GM18502 (cell line): Measurements from ENCODE around the gene SPPL3.

Experiments used
- ATAC-seq: cut with Tn5 transposase; IDR thresholded peaks from one replicate; pipeline ENCODE4 v1.9.1; 2021; ENCODE audit warnings: mild to moderate bottlenecking; ENCODE audit not compliant: unreplicated experiment, poor library complexity

SPPL3 gene

DNA sequence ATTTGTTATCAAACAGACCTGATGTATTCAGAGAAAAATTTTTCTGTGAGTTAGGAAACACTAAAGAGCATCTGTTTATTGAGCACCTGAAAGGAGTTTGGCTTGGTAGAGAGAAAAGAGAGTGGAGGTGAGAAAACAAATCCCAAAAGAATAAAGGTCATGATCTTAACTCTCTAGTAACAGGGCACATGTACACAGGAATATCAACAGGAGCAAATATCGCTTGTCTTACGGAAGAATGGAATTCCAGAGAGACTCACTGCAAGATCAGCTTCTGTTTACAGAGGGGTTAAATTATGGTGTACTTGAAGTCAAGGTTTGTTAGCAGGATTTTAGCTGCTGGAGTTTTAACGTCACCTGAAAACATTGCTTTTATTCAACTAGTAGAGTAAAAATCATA is 78.8 kb downstream of the SPPL3 start:
- ATAC-seq, result no peak

DNA sequence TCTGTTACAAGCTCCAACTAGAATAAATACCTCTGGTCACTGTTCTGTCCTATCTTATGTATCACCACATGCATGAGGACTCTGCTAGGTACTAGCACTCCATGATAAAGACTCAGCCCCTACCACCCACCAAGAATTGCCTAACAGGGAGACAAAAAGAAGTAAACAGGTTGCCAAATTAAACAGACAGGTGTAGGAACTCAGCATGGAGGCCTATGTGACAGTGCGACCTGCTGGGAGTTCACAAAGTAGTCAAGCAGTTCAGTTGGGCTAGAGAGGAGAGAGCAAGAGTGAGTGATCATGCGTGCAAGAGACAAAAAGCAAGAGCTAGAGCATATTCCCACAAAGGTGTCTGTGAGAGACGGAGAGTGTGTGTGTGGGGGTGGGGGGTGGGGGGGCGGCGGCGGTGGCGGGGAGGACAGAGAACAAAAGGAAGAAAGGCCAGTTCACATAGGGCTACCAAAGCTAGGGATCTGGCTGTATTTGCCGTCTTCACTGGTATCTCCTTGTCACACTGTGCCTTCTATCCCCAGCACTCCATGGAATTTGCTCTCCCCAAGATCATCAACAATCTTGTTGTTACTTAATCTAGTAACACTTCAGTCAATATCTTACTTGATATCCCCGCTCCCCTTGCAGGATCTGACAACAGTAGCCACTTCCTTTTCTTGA is 81.2 kb downstream of the SPPL3 start:
- no peak for ATAC-seq

DNA sequence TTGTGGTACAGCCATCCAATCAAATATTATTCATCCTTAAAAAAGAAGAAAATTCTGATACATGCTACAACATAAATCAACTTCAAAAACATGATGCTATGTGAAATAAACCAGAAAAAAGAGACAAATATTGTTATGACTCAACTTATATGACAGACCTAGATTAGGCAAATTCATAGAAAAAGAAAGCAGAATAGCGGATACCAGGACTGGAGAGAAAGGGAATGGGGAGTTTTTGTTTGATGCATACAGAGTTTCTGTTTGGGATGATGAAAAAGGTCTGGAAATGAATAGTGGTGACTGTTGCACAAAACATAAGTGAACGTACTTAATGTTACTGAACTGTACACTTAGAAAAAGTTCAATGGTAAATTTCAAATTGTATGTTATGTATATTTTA is 82.3 kb downstream of the SPPL3 start:
- ATAC-seq, result no peak

DNA sequence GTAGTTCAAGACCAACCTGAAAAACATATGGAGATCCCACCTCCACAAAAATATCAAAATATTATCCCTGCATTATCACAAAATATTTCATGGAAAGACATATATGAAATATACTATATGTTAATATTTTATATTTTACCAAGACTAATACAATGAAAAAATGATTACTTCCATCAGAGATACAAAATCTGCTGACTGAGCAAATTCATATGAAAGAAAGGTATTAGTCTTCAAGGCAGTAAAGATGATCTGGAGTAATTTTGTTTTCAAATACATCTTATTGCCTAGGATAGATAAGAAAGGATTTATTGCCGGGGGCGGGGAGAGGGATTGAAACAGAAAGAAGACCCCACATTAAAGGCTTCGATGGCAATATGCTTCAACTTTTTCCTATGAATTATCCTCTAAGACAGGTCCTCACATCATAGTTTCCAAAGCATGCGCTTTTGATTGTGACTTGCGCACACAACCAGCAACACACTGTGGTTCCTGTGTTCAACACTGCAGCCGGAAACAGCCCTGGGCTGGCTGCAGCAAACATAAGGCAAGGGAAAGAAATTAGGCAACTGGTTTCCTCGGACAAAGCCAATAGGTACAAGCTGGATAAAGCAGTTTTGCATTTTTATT is 83.2 kb downstream of the SPPL3 start:
- no peak for ATAC-seq

DNA sequence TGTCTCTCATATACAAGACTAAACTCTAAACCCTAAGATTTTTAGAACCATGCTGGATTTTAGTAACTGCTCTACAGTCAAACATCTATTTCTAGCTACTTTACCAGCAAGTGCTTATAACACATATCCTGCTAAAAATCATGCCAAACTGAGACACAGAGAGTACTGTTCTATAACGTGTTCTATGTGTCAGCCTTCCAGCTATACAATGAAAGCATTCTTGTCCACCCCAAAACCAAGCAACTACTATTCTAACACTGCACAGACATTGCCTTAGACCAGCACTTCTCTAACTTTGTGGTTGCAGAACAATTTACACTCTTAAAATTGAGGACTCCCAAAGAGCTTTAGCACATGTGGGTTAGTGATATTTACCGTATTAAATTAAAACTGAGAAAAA is 85.7 kb downstream of the SPPL3 start:
- ATAC-seq, result no peak

DNA sequence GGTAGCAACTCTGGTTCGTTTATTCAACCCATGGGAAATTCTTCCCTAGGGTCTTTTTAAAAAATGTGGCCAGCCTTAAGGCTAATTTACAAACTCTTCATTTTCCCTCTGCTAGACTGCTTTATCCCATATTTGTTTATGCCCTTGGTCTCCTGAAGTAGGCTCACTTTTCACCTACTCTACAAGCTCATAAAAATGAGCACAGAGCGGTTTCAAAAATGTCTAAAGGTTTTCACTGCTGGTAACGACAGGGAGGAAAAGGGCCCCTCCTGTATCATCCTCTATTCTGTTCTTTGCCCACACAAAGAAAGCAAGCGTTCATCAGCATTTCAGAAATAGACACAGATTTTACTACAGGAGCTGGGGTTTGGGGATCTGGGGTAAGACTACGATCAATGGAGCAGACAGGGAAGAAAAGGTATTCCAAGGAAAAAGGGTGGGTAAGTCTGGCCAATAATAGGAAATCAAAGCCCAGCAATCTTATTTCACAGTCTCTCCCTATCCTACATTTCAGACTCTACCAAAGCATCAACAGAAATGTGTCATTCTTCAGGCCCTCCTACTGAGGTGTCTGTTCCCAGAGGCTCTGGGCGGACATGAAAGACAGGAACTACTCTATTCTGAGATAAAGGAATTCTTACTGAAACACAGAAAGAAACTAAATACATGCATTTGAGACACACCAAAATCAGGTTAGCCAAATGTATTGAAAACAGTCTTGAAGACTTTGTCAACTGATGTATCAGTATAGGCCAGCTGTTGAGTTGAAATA is 86.4 kb downstream of the SPPL3 start:
- no peak for ATAC-seq

DNA sequence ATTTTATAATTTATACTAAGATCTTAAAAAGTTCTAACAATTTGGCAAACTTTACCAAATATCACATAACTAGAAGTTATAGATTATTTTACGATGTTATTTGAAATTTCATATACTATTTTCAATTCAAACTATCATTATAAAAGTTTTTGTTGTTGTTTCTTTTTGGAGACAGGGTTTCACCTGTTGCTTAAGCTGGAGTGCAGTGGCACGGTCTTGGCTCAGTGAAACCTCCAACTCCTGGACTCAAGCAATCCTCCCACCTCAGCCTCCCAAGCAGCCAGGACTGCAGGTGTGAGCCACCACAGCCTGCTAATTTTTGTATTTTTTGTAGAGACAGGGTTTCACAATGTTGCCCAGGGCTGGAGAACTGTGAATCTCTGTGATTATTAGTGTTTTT is 87.8 kb downstream of the SPPL3 start:
- no peak for ATAC-seq

DNA sequence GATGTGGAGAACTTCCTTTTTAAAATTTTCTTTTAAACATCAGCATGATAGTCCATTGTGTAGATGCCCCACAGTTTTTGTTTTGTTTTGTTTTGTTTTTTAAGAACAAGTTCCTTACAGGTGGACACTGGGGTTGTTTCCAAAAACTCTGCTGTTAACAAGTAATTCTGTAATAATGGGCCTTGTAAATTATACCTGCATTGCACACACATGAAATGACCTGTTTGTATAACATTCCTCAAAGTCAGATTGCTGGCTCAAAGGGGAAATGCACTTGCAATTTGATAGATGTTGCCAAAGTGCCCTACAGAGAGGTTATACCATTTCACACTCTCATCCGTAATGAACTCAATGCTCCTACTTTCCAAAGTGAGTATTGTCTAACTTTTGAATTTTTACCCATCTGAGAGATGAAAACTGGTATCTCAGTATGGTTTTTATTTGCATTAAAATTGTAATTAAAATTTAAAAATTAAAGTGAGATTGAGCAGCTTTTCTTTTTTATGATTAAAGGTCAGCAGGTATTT is 89.2 kb downstream of the SPPL3 start:
- no peak for ATAC-seq

DNA sequence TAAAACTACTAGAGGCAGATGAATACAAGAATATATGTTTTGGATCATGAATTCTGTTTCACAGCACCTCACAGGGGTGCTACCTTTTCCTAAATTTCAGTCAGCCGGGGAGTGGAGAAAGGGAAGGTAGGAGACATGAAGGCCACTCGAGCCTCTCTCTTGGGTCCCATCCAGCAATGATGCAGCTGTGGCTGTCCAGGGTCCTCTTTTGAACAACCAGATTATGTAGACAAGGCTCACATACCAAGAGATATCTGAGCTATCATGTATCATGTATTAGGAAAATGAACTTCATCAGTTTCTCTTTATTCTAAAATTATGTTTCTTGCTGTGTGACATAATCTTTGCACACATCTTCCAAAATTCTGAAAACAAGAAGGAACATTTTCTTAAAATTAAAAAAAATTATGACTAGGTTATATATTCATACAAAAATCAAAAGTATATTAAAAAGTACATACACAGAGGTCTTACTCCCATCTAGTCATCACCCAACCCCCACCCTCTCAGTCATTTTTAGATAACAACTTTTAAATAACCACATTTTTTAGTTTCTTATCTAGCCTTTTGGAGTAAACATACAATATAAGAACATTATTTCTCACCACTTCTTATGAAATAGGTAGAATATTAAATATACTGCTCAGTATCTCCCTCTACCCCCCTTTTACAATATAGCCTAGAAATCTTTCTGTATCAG is 89.8 kb downstream of the SPPL3 start:
- no peak for ATAC-seq

DNA sequence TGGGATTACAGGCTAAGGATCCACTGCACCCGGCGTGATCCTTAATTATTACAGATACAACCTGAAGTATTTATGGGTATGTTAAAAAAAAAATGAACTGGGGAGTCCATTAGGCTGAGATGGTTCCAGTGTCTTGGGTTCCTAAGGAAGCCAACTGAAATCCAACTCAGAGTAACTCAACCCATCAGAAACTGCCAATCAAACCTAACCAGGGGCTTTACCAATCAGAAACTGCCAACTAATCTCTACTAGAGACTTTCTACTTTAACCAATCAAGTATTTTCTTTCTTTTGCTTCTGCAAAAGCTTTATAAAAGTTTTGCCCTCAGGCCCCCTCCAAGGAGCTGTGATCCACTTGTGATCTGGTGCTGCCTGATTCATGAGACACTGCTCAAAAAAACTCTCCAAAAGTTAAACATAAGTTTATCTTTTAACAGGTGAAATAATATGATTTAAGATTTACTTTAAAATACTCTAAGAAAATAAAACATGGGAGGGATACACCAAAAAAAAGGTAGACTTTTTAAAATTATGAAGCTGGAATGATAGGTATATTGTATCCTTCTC is 90.5 kb downstream of the SPPL3 start:
- no peak for ATAC-seq

DNA sequence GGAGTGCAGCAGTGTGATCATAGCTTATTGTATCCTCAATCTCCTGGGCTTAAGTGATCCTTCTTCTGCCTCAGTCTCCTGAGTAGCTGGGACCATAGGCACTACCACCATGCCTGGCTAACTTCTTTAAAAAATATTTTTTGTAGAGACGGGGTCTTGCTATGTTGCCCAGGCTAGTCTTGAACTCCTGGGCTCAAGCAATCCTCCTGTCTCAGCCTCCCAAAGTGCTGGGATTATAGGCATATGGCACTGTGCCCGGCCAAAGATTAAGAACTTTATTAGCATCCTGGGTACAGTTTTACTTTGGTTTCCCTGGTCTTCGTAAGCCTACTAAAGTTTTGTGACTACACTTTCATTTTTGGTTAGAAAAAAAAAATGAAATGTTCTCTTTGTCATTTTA is 94.1 kb downstream of the SPPL3 start:
- ATAC-seq, result no peak

DNA sequence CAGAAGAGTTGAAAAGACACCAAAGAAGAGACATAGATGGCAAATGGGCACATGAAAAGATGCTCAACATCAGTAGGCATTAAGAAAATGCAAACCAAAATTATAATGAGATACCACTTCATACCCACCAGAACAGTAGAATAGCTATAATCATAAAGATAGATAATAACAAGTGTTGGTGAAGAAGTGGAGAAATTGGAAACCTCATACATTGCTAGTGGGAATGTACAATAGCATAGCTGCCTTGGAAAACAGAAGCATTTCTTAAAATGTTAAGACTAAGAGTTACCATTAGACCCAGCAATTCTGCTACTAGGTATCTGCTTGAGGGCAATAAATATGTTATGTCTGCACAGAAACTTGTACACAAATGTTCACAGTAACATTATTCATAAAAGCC is 99.7 kb downstream of the SPPL3 start:
- no peak for ATAC-seq

DNA sequence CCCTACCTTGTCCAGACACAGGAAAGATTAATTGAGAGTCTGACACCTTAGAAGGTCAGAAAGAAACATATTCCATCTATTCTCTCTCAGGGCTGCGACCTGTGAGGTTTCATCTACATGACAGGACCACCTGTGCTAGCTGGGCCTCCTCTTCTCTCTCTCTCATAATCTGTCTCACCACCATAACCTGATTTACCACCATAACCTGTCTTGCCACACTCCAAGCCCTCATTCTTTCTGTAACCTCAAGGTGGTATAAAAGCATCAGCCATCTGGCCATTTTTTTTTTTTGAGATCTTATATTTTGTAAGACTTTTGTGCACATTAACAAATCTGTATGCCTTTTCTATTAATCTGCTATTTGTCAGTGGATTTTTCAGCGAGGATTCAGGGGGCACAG is 103.0 kb downstream of the SPPL3 start:
- ATAC-seq, result no peak

DNA sequence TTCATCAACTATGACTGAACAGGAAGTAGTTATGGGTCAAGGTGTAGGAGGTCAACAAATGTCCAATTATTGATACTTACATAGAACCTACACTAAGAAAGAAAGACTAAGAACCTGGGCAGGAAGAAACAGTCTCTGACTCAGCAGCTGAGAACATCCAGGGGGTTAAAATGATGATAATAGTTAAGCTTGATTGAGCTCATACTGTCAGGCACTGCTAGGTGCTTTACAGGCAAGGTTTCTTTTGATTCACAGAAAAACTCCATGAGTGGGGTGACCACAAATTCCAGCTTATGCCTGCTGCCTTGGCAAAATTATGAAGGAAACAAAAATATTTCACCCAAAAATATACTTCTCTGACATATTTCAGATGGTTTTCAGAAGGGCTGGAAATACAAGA is 103.5 kb downstream of the SPPL3 start:
- ATAC-seq, result no peak

DNA sequence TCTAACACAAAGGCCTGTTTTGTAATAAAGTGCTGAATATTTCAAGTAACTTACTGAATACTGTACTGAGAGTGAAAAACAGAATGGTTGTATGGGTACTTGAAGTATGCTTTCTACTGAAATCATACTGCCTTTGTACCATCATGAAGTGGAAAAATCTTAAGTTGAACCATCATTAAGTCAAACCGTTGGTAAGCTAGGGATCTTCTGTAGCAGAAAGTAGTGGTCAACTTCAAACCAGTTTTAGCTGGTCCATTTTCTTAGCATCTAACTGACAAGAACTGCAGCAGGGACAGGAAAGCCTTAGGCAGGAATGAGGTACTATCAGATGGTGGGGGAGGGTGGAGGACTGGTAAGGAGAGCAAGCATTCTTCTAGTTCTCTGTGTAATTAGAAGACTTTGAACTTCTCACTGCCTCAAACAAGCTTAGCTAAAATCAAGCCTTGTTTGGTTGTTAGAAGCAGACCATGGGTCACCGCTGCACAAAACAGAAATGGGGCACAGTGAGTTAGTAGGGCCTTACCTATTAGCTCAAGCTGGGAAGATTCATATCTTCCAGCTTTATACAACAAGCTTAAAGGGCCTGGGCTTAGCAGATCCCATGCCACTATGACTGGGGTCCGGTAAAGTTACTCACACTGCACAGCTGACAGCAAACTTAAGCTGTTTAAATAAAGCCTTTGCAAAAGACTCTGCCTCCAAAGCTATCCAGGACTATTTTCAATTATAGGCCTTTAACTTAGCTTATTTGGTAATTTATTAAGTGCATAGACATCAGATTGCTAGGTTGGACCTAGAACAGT is 104.7 kb downstream of the SPPL3 start:
- ATAC-seq, result no peak

DNA sequence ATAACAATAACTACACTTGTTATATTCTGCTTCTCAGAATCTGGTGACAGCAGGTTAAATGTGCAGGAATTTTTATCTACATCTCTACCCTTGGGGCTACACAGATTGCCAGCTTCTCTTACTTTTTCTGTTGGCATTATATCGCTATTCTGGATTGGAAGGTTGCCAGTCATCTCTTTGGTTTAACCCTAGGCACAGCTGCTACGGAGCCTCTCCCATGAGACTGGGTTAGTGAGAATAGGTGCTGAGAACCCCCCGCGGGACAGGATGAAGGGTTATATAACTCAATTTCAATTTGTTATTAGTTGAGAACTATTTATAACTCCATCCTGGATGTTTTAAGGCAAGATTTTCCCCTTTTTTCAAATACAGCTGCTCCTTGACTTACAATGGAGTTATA is 105.5 kb downstream of the SPPL3 start:
- ATAC-seq, result no peak

DNA sequence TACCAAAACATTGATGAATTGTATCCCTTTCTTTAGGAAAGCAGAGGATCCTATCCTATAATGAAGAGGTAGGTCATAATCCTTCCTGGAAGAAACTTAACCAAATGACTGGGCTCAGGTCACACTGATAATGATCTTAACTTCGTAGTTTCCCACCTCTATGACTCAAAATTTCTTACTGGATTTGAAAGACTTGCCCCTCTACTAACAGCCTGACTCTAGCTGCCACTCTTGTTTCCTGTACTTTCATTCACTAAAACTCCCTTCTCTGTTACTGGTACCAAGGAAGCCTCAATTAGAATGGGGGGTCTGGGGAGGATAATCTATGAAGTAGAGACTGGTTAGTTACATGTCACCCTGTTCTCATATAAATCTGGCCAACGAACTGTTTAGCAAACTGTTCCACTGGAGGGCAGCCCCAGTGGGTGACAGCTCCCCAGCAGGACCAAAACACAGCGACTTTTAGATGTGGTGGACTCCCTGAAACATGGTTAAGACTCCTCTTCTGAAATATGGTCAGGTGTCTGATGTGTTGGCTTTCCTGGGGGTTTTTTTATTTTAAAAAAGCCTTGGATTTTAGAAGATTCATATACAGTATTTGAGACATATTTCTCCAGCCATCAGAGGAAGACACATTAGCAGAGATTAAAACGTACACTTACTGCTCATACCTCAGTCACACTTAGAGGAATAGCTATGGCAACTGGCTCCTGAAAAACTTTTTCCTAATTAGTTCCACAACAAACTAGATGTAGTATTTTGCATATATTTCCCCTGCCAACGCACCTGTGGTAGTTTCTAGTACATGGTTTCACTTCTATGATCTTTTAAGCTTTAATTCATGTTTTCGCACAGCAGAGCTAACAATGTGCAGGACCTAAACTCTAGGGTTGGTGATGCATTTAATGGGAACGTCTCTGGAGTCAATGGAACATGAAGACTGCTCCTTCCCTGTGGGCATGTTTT is 106.2 kb downstream of the SPPL3 start:
- ATAC-seq, result no peak

DNA sequence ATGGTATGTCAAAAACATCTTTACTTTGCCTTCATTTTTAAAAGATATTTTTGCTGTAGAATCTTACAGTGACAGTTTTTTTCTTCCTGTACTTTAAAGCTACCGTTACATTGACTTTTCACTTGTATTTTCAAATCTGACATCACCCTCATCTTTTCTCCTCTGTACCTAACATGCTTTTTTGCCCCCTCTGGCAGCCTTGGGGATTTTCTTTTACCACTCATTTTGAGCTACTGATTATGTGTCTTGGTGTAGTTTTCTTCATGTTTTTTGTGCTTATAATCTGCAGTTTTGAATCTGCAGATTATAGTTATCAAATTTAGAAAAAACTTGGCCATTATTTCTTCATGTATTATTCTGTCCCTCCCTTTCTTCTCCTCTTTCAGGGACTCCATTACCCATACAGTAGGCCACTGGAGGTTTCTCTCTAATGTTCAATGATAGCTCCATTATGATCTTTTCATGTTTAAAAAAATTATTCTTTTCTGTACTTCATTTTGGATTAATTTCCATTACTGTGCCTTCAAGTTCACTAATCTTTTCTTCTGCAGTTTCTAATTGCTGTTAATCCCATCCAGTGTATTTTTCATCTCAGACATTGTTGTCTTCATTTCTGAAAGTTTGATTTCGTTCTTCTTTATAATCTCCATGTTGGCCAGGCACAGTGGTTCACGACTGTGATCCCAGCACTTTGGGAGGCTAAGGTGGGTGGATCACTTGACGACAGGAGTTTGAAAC is 108.5 kb downstream of the SPPL3 start:
- ATAC-seq, result no peak
